Lower leg skin (tissue), 4 donors: ENCODE measurements around the gene ARHGEF9. TPM values are rescaled to one million over a fixed set of nuclear protein-coding genes. Genes with fewer than 3 reads are reported as not detected.
"Not testable (repeated sequence)": the region's sequence is repeated elsewhere in the genome, so short reads cannot be mapped to it uniquely, and the experiment has no call there.

Source experiments
- DNase-seq, 2 donors: peaks; one replicate each; pipeline ENCODE4 v3.0.0-alpha.2; 2019; ENCODE audit warnings: low spot score in 2 of 2
- H3K4me3 ChIP-seq: fragments of 200-600 bp; sonication (generic); 2 replicates; pipeline ENCODE4 v1.5.1; 2017; ENCODE audit warnings: mild to moderate bottlenecking, low read depth; ENCODE audit not compliant: poor library complexity, severe bottlenecking
- POLR2A ChIP-seq, 2 donors: fragments of 450-650 bp; IDR thresholded peaks; one replicate each; pipeline ENCODE4 v1.6.1; 2016 to 2017; ENCODE audit warnings: antibody characterized with exemption in 2 of 2, mild to moderate bottlenecking in 1 of 2, moderate library complexity in 1 of 2
- WGBS, 2 donors: methylation state at CpG; one replicate each; pipeline ENCODE4 v1.1.5; 2018; 5-methylcytosine and 5-hydroxymethylcytosine counted together
- intact Hi-C: fragments of 100-400 bp; cut with DNase I; formaldehyde crosslinking; loops from one replicate; pipeline ENCODE4 v1.15.0; 2023; ENCODE audit warnings: low total_unique reads
- total RNA-seq, 4 donors: library from RNA; depleted of rRNA; stranded (reverse); fragments of >200 nt; gene quantifications; one replicate each; pipeline ENCODE4 v1.1.0, GENCODE V29; 2016
- TF ChIP-seq, protein P1 (sequence below), 3 donors: fragments of 450-650 bp; IDR thresholded peaks; one replicate each; pipeline ENCODE4 v1.5.1; 2016; ENCODE audit warnings: antibody characterized with exemption in 3 of 3, mild to moderate bottlenecking in 3 of 3, moderate library complexity in 2 of 3

The ARHGEF9 gene
- total RNA-seq: 10 to 100 TPM; 13.4 to 19.5 (median 14.6) TPM

DNA sequence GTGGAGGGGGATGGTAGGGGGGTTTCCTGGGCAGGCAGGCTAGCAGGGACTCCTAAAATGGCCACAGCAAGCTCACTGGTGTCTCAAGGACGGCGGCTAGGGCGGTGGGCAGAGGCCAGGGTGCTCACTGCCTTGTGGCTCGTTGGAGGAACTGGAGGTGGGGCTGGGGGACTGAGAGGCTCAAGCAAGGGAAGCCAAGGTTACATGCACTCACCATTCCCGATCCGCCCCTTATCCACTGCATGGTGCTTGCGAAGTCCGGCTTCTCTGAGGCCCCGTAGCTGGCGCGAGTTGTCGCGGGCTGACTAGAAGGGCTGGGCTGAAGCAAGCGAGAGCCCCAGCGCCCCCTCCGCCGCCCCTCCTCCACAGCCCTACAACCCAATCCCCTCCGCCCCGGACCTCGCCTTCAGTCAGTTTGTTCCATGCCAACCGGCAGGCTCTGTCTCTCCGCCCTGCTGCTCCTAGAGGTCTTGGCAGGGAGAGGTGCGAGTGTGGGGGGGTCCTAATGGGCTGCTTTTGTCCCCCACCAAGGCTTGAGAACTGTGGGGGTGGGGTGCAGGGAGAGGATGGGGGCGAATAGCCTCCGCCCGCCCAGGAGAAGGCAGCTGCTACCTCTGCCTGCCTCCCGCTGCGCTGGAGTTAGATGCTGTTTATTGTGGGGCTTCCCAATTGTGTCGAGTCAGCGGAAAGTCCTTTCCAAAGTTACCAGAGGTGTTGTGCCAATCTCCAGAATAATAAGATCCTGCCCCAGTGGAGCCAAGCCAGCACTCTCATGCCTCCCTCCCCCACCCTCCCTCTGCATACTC, at the start of gene ARHGEF9:
Gene ARHGEF9, minus strand, starts transcription at position 313 of the 806 bp plus-strand sequence. Its CDS starts 69 bp downstream, at position 244.
- no peak within 1 kb of the TSS for H3K4me3 ChIP-seq
- peak in 1 of 2 donors; percentile 86 for DNase-seq
- intact Hi-C loops: no loop called here
- no peak for TF ChIP-seq POLR2A (IDR thresholded peaks at IDR 0.05)
- TF ChIP-seq, protein P1, sequence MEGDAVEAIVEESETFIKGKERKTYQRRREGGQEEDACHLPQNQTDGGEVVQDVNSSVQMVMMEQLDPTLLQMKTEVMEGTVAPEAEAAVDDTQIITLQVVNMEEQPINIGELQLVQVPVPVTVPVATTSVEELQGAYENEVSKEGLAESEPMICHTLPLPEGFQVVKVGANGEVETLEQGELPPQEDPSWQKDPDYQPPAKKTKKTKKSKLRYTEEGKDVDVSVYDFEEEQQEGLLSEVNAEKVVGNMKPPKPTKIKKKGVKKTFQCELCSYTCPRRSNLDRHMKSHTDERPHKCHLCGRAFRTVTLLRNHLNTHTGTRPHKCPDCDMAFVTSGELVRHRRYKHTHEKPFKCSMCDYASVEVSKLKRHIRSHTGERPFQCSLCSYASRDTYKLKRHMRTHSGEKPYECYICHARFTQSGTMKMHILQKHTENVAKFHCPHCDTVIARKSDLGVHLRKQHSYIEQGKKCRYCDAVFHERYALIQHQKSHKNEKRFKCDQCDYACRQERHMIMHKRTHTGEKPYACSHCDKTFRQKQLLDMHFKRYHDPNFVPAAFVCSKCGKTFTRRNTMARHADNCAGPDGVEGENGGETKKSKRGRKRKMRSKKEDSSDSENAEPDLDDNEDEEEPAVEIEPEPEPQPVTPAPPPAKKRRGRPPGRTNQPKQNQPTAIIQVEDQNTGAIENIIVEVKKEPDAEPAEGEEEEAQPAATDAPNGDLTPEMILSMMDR (IDR thresholded peaks at IDR 0.05): no peak
- 4 to 31% methylated on average over 16 to 21 of the region's 30 CpGs for WGBS, 2 donors

DNA sequence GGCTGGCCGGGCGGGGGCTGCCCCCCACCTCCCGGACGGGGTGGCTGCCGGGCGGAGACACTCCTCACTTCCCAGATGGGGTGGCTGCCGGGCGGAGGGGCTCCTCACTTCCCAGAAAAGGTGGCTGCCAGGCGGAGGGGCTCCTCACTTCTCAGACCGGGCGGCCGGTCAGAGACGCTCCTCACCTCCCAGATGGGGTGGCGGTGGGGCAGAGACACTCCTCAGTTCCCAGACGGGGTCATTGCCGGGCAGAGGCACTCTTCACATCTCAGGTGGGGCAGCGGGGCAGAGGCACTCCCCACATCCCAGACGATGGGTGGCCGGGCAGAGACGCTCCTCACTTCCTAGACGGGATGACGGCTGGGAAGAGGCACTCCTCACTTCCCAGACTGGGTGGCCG, 40.4 kb upstream of the ARHGEF9 start:
- 94% methylated on average over 6 to 23 of the region's 23 CpGs for WGBS, 2 donors
- intact Hi-C loops, DNase-seq, H3K4me3 ChIP-seq: not testable (repeated sequence)

DNA sequence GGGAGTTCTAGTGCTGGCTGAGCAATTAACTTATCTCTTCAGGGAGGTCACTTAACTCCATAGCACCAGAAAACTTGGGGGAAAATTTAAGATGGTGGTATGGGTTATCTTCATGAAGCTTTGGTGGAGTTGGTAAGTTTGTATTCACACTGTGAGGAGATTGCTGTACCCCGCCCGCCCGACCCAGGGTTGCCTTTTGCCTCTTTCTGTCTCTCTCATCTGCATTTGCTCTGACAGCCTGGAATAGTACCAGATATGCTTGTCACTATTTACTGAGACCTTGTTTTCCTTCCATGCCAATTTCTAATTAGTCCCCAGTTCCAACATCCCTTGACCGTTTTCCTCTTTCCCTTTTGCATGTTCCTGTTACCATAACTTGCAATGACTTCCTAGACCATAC, 33.1 kb upstream of the ARHGEF9 start:
- no peak for DNase-seq
- no peak overlapping the region for H3K4me3 ChIP-seq
- TF ChIP-seq, protein P1 (IDR thresholded peaks at IDR 0.05): no peak
- no peak for TF ChIP-seq POLR2A (IDR thresholded peaks at IDR 0.05)
- intact Hi-C loops: no loop called here
- WGBS, 2 donors: 77 to 84% methylated on average over 4 of the region's 4 CpGs

DNA sequence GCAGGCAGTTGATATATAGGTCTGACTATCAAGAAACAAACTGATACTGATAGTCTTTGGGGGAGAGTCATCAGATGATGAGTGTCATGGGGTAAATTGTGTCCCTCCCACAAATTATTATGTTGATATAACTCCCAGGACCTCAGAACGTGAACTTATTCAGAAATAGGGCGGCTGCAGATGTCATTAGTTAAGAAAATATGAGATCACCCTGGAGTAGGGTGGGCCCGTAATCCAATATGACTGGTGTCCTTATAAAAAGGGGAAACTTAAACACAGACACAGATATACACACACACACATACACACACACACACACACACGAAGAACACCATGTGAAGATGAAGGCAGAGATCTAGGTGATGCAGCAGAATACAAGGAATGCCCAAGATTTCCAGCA, 32.7 kb upstream of the ARHGEF9 start:
- DNase-seq: no peak
- intact Hi-C loops: no loop called here
- 61 to 64% methylated on average over 4 of the region's 4 CpGs for WGBS, 2 donors
- no peak for TF ChIP-seq POLR2A (IDR thresholded peaks at IDR 0.05)
- TF ChIP-seq, protein P1 (IDR thresholded peaks at IDR 0.05): no peak
- H3K4me3 ChIP-seq: no peak overlapping the region

DNA sequence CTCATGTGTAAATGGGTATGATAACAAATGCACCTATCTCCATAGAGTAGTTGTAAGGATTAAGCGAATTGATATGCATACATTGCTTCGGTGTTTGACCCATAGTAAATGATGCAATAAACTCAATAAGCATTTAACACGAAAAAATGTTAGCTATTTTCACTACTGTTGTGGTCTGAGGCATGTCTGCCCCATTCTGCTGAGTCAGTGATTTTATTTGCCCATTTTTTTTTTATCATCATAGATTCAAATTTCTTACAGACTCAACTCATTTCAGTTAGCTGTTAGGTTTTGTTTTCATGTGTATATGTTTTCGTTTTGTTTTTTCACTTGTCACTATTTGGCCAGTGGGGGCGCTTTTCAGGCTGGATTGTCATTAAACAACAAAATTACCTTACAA, 27.8 kb upstream of the ARHGEF9 start:
- no peak for DNase-seq
- 69 to 89% methylated on average over 5 of the region's 5 CpGs for WGBS, 2 donors
- H3K4me3 ChIP-seq: no peak overlapping the region
- TF ChIP-seq POLR2A (IDR thresholded peaks at IDR 0.05): no peak
- TF ChIP-seq, protein P1 (IDR thresholded peaks at IDR 0.05): no peak
- intact Hi-C loops: no loop called here

DNA sequence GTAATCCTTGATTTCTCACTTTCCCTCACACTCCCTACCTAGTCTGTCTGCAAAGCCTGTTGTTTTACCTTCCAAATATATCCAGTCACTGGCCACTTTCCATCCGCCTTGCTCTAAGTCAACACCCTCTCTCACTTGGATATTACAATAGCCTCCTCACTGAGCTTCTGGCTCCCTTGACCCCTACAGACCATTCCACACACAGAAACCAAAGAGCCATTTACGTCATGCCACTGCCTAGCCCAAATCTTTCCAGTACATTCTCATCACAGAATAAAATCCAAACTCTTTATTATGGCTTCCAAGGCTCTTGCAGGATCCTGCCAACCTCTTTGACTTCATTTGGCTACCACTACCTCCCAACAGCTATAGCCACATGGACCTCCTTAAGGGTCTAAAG, 25.7 kb upstream of the ARHGEF9 start:
- no peak overlapping the region for H3K4me3 ChIP-seq

More for the DNA sequence above, 25.7 kb upstream of the ARHGEF9 start:
- no peak for DNase-seq
- intact Hi-C loops: no loop called here
- WGBS, 2 donors: 85 to 86% methylated on average over 2 of the region's 2 CpGs
- TF ChIP-seq, protein P1 (IDR thresholded peaks at IDR 0.05): no peak
- TF ChIP-seq POLR2A (IDR thresholded peaks at IDR 0.05): no peak
